LNCaP clone FGC (cell line): Measurements from ENCODE around the gene RTP1.

Source experiments
- DNase-seq: peaks from one replicate; pipeline ENCODE4 v3.0.0-alpha.2; 2011; ENCODE audit warnings: low read depth
- H3K4me3 ChIP-seq: 2 replicates; pipeline ENCODE4 v1.5.1; 2011; ENCODE audit warnings: mild to moderate bottlenecking, low read depth, low read length, control low read depth
- CTCF ChIP-seq: IDR thresholded peaks from 2 replicates; pipeline ENCODE4 v1.5.1; 2012; ENCODE audit warnings: mild to moderate bottlenecking; ENCODE audit not compliant: control insufficient read depth, insufficient read depth; ENCODE audit errors: extremely low read depth

The RTP1 gene

GRCh38 chr3:187197335-187197649, at the start of gene RTP1:
TSS of gene RTP1 (plus strand) at chr3:187197486. CDS start at chr3:187197516, 30 bp downstream.
- TF ChIP-seq CTCF: no peak
- no peak for DNase-seq
- no peak within 1 kb of the TSS for H3K4me3 ChIP-seq

- H3K4me3 ChIP-seq: no peak overlapping the region
- no peak for TF ChIP-seq CTCF
- DNase-seq: no peak
Observed at GRCh38 chr3:187150186-187150585, 47.1 kb upstream of the RTP1 start.

GRCh38 chr3:187150599-187150998, 46.7 kb upstream of the RTP1 start:
- TF ChIP-seq CTCF: peak; percentile 7; the same call in 1 of the 2 replicates
- no peak for DNase-seq
- no peak overlapping the region for H3K4me3 ChIP-seq

DNA sequence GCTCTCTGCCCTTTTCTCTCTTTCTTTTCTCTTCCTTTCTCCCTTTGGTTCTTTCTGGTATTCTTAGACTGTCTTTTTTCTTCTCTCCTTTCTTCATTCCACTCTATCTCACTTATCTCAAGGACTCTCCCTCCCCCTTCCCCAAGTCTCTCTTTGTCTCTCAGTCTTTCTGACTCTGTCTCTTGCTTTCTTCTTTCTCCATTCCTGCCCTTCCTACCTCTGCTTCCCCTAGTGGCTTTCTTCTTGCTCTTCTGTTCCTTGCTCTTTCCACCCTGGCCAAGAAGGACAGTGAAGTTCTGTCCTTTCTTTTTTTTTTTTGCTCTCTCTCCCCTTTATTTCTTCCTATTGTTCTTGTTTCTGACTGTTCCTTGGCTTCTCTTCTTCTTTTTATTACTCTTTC, 35.7 kb upstream of the RTP1 start:
- no peak overlapping the region for H3K4me3 ChIP-seq
- DNase-seq: no peak
- TF ChIP-seq CTCF: no peak

GRCh38 chr3:187162265-187162953, 34.9 kb upstream of the RTP1 start:
- no peak overlapping the region for H3K4me3 ChIP-seq
- no peak for DNase-seq
- TF ChIP-seq CTCF: no peak

- no peak overlapping the region for H3K4me3 ChIP-seq
- TF ChIP-seq CTCF: peak; percentile 66
- DNase-seq: peak; percentile 44
Observed at GRCh38 chr3:187165144-187165543, 32.1 kb upstream of the RTP1 start.

DNA sequence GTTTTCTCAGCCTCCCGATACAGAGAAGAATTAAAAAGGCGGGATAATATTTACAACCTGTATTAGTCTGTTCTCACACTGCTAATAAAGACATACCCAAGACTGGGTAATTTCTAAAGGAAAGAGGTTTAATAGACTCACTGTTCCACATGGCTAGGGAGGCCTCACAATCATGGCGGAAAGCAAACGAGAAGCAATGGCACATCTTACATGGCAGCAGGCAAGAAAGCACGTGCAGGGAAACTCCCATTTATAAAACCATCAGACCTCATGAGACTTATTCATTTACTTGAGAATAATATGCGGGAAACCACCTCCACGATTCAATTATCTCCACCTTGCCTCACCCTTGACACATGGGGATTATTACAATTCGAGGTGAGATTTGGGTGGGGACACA, 30.5 kb upstream of the RTP1 start:
- H3K4me3 ChIP-seq: no peak overlapping the region
- TF ChIP-seq CTCF: no peak
- DNase-seq: no peak
